Measurements from ENCODE around the gene SARDH. TPM values are rescaled to one million over a fixed set of nuclear protein-coding genes. Genes with fewer than 3 reads are reported as not detected.
A peak's percentile ranks its signal among the peaks of the same experiment; 100 is the strongest.

SARDH gene
- total and polyA plus RNA-seq, 2 donors (not counting 1 experiment from before 2014, with no cell fraction given): 2.5 to 4.8 TPM

- H3K9me3 ChIP-seq (ENCODE audit: control insufficient read depth, insufficient read depth, low read depth, low read length): no peaks in the 10 kb centered on the region
- H3K4me2 ChIP-seq (ENCODE audit: extremely low read depth, insufficient read depth, low read length): no peak overlapping the region
- H4K20me1 ChIP-seq (ENCODE audit: control insufficient read depth, extremely low read depth, insufficient read depth, low read length): no peaks in the 10 kb centered on the region
- H3K4me3 ChIP-seq (replicated peaks in 1 of 4; ENCODE audit: control extremely low read depth in 1 of 4, insufficient read depth in 1 of 4, low read depth in 3 of 4, low read length in 4 of 4): no peak overlapping the region
- H3K4me1 ChIP-seq (ENCODE audit: control insufficient read depth, extremely low read depth, insufficient read depth, low read length): no peaks in the 10 kb centered on the region
- no peaks in the 10 kb centered on the region for H3K36me3 ChIP-seq (ENCODE audit: control insufficient read depth, insufficient read depth, low read length)
- H3K27ac ChIP-seq (ENCODE audit: insufficient read depth, low read length): no peak overlapping the region
- DNase-seq (ENCODE audit: low read depth in 2 of 2): peak in 1 of 2 donors; percentile 57
- TF ChIP-seq, protein P1, sequence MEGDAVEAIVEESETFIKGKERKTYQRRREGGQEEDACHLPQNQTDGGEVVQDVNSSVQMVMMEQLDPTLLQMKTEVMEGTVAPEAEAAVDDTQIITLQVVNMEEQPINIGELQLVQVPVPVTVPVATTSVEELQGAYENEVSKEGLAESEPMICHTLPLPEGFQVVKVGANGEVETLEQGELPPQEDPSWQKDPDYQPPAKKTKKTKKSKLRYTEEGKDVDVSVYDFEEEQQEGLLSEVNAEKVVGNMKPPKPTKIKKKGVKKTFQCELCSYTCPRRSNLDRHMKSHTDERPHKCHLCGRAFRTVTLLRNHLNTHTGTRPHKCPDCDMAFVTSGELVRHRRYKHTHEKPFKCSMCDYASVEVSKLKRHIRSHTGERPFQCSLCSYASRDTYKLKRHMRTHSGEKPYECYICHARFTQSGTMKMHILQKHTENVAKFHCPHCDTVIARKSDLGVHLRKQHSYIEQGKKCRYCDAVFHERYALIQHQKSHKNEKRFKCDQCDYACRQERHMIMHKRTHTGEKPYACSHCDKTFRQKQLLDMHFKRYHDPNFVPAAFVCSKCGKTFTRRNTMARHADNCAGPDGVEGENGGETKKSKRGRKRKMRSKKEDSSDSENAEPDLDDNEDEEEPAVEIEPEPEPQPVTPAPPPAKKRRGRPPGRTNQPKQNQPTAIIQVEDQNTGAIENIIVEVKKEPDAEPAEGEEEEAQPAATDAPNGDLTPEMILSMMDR (conservative IDR thresholded peaks at IDR 0.05 in 1 of 2, IDR thresholded peaks at IDR 0.05 in 1 of 2; ENCODE audit: low read depth in 1 of 2, low read length in 2 of 2): no peak
- no peak for TF ChIP-seq EZH2 (IDR thresholded peaks at IDR 0.05; ENCODE audit: low read length, missing control alignments)
- H3K9ac ChIP-seq (ENCODE audit: insufficient read depth, low read length): no peak overlapping the region
- no peak overlapping the region for H2AFZ ChIP-seq (ENCODE audit: low read length)
- H3K27me3 ChIP-seq (ENCODE audit: control insufficient read depth, insufficient read depth, low read length): no peaks in the 10 kb centered on the region
- H3K79me2 ChIP-seq (ENCODE audit: control insufficient read depth, insufficient read depth, low read length): no peaks in the 10 kb centered on the region
Measured at GRCh38 chr9:133691626-133692363, 46.4 kb downstream of the SARDH start.

DNA sequence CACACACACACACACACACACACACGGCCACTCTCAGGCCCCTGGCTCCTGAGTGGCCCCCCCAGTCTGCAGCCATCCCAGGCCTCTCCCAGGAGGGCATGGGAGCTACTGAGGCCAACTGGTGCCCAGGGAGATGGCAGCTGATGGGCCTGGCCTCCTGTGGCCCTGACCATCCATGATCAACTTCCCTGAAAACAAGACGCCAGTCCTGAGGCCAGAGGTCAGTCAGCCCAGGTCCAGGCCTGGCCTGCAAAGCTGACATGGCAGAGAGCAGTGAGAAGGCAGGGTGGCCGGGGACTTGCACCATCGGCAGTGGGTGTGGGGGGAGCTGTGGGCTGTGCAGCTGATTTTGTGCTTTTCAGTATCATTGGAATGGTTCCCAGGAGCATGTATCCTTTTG, 47.0 kb downstream of the SARDH start:
- Histone ChIP-seq H3K36me3 (ENCODE audit: control insufficient read depth, insufficient read depth, low read length) (no peaks in the 10 kb centered on the region), H3K4me2 (ENCODE audit: extremely low read depth, insufficient read depth, low read length) (no peak overlapping the region), H3K27me3 (ENCODE audit: control insufficient read depth, insufficient read depth, low read length) (no peaks in the 10 kb centered on the region), H3K27ac (ENCODE audit: insufficient read depth, low read length) (no peak overlapping the region), H3K9me3 (ENCODE audit: control insufficient read depth, insufficient read depth, low read depth, low read length) (no peaks in the 10 kb centered on the region), H3K79me2 (ENCODE audit: control insufficient read depth, insufficient read depth, low read length) (no peaks in the 10 kb centered on the region), H3K9ac (ENCODE audit: insufficient read depth, low read length) (no peak overlapping the region), H2AFZ (ENCODE audit: low read length) (no peak overlapping the region), H3K4me3 (replicated peaks in 1 of 4; ENCODE audit: control extremely low read depth in 1 of 4, insufficient read depth in 1 of 4, low read depth in 3 of 4, low read length in 4 of 4) (no peak overlapping the region), H3K4me1 (ENCODE audit: control insufficient read depth, extremely low read depth, insufficient read depth, low read length) (no peaks in the 10 kb centered on the region), H4K20me1 (ENCODE audit: control insufficient read depth, extremely low read depth, insufficient read depth, low read length) (no peaks in the 10 kb centered on the region)
- DNase-seq (ENCODE audit: low read depth in 2 of 2): no peak
- TF ChIP-seq, protein P1 (conservative IDR thresholded peaks at IDR 0.05 in 1 of 2, IDR thresholded peaks at IDR 0.05 in 1 of 2; ENCODE audit: low read depth in 1 of 2, low read length in 2 of 2): no peak
- TF ChIP-seq EZH2 (IDR thresholded peaks at IDR 0.05; ENCODE audit: low read length, missing control alignments): no peak

DNA sequence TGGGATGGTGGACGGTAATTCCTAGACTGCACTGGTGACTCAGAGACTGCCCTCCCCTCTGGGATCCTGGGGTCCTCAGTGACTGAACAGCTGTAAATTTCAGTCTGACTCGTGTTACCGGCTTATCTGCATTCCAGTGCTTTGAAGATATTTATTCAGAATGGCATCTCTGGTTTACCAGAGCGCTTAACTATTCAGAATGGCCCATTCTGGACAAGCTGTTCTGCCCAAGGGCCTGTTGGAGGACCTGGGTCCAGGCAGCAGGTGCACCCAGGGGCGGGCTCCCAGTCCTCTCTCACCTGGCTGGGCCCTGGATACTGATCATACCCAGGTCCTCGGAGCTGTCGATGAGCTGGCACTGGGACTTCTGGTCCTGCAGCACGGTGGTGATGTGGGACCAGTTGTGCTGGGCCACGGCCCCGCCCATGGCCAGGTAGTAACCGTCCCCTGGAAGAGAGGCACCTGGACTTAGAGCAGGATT, 48.0 kb downstream of the SARDH start:
- no peaks in the 10 kb centered on the region for H3K79me2 ChIP-seq (ENCODE audit: control insufficient read depth, insufficient read depth, low read length)
- no peaks in the 10 kb centered on the region for H4K20me1 ChIP-seq (ENCODE audit: control insufficient read depth, extremely low read depth, insufficient read depth, low read length)
- TF ChIP-seq, protein P1 (conservative IDR thresholded peaks at IDR 0.05 in 1 of 2, IDR thresholded peaks at IDR 0.05 in 1 of 2; ENCODE audit: low read depth in 1 of 2, low read length in 2 of 2): no peak
- TF ChIP-seq EZH2 (IDR thresholded peaks at IDR 0.05; ENCODE audit: low read length, missing control alignments): no peak
- no peak overlapping the region for H3K9ac ChIP-seq (ENCODE audit: insufficient read depth, low read length)
- DNase-seq (ENCODE audit: low read depth in 2 of 2): no peak
- H3K4me3 ChIP-seq (replicated peaks in 1 of 4; ENCODE audit: control extremely low read depth in 1 of 4, insufficient read depth in 1 of 4, low read depth in 3 of 4, low read length in 4 of 4): no peak overlapping the region
- no peaks in the 10 kb centered on the region for H3K4me1 ChIP-seq (ENCODE audit: control insufficient read depth, extremely low read depth, insufficient read depth, low read length)
- no peak overlapping the region for H3K4me2 ChIP-seq (ENCODE audit: extremely low read depth, insufficient read depth, low read length)
- H3K36me3 ChIP-seq (ENCODE audit: control insufficient read depth, insufficient read depth, low read length): no peaks in the 10 kb centered on the region
- H3K27ac ChIP-seq (ENCODE audit: insufficient read depth, low read length): no peak overlapping the region
- H2AFZ ChIP-seq (ENCODE audit: low read length): no peak overlapping the region
- no peaks in the 10 kb centered on the region for H3K9me3 ChIP-seq (ENCODE audit: control insufficient read depth, insufficient read depth, low read depth, low read length)
- H3K27me3 ChIP-seq (ENCODE audit: control insufficient read depth, insufficient read depth, low read length): no peaks in the 10 kb centered on the region

Data from fibroblast of lung (primary cell).